H1 (cell line): ENCODE measurements around the gene MALT1. TPM values are rescaled to one million over a fixed set of nuclear protein-coding genes. Genes with fewer than 3 reads are reported as not detected.
A peak's percentile ranks its signal among the peaks of the same experiment; 100 is the strongest.

ENCODE experiments used
- CTCF ChIA-PET: fragments of 300-600 bp; sonication (Branson Sonifier 250); formaldehyde crosslinking; loops from one replicate; lab custom pipeline; 2021; ENCODE audit not compliant: partially characterized antibody; lab: Charles Lee
- POLR2A ChIA-PET: fragments of 300-600 bp; sonication (Branson Sonifier 250); formaldehyde crosslinking; loops from one replicate; lab custom pipeline; 2021; ENCODE audit warnings: inconsistent platforms; ENCODE audit not compliant: partially characterized antibody; lab: Charles Lee
- DNase-seq, 2 experiments: peaks; one replicate each; pipeline versions ENCODE4 v3.0.0 to v3.0.0-alpha.2; 2010 to 2022; ENCODE audit warnings: low spot score in 2 of 2, low read depth in 1 of 2, mixed read lengths in 1 of 2
- FAIRE-seq: peaks from 2 replicates; lab custom pipeline; 2011; peaks lifted over from hg19 to GRCh38; lab: Jason Lieb, UNC
- H2AFZ ChIP-seq: 2 replicates; pipeline ENCODE4 v1.8.1; 2012; ENCODE audit warnings: low read length, inconsistent platforms
- H2AK5ac ChIP-seq: 2 replicates; pipeline ENCODE4 v1.6.1; 2013; ENCODE audit warnings: low read depth, low read length
- H2BK120ac ChIP-seq: replicated peaks from 2 replicates; pipeline ENCODE3; 2013; ENCODE audit warnings: low read depth, low read length, inconsistent platforms
- H2BK12ac ChIP-seq: 2 replicates; pipeline ENCODE4 v1.6.1; 2013; ENCODE audit warnings: low read depth, low read length
- H2BK15ac ChIP-seq: 2 replicates; pipeline ENCODE4 v1.6.1; 2013; ENCODE audit warnings: low read length
- H2BK20ac ChIP-seq: 2 replicates; pipeline ENCODE4 v1.6.1; 2013; ENCODE audit warnings: low read length
- H2BK5ac ChIP-seq: 2 replicates; pipeline ENCODE4 v1.6.1; 2013; ENCODE audit warnings: low read depth, low read length
- H3K14ac ChIP-seq: 2 replicates; pipeline ENCODE4 v1.6.1; 2013; ENCODE audit warnings: inconsistent platforms; ENCODE audit not compliant: insufficient read length
- H3K18ac ChIP-seq: 2 replicates; pipeline ENCODE4 v1.6.1; 2013; ENCODE audit warnings: low read length; ENCODE audit errors: extremely low read depth
- H3K23ac ChIP-seq: 2 replicates; pipeline ENCODE4 v1.6.1; 2013; ENCODE audit warnings: inconsistent platforms; ENCODE audit not compliant: insufficient read length
- H3K23me2 ChIP-seq: 2 replicates; pipeline ENCODE4 v1.6.1; 2013; ENCODE audit warnings: low read depth, low read length
- H3K27ac ChIP-seq: 2 replicates; pipeline ENCODE4 v1.6.1; 2011; ENCODE audit warnings: low read depth, low read length, inconsistent platforms
- H3K27me3 ChIP-seq, 4 experiments: replicated peaks in 1 of 4; 1 replicate in 1 of 4; 2 replicates in 3 of 4; pipeline versions ENCODE4 v1.6.1 to v1.8.1; 2011 to 2013; ENCODE audit warnings: low read length in 3 of 4, mild to moderate bottlenecking in 3 of 4, inconsistent platforms in 2 of 4, mixed read lengths in 2 of 4, moderate library complexity in 1 of 4; ENCODE audit not compliant: control insufficient read depth in 3 of 4, insufficient read depth in 3 of 4; ENCODE audit errors: extremely low read depth in 1 of 4
- H3K36me3 ChIP-seq, 4 experiments: 2 replicates each; pipeline versions ENCODE4 v1.6.1 to v1.8.1; 2011 to 2013; ENCODE audit warnings: mild to moderate bottlenecking in 4 of 4, low read length in 3 of 4, moderate library complexity in 2 of 4, control low read depth in 1 of 4, inconsistent platforms in 1 of 4; ENCODE audit not compliant: insufficient read depth in 4 of 4, control insufficient read depth in 2 of 4
- H3K4ac ChIP-seq: replicated peaks from 2 replicates; pipeline ENCODE3; 2013; ENCODE audit warnings: low read length, low read depth, mixed read lengths, inconsistent platforms; ENCODE audit not compliant: insufficient read length
- H3K4me1 ChIP-seq, 4 experiments: replicated peaks in 1 of 4; 1 replicate in 1 of 4; 2 replicates in 3 of 4; pipeline versions ENCODE4 v1.6.1 to v1.8.1; 2011 to 2013; ENCODE audit warnings: low read length in 3 of 4, inconsistent platforms in 2 of 4, mixed read lengths in 1 of 4; ENCODE audit not compliant: insufficient read depth in 4 of 4, control insufficient read depth in 3 of 4
- H3K4me2 ChIP-seq, 2 experiments: 2 replicates each; pipeline versions ENCODE4 v1.6.1 to v1.8.1; 2011 to 2013; ENCODE audit warnings: low read depth in 2 of 2, low read length in 2 of 2, control low read depth in 1 of 2, inconsistent platforms in 1 of 2, mild to moderate bottlenecking in 1 of 2; ENCODE audit not compliant: insufficient read depth in 1 of 2
- H3K4me3 ChIP-seq, 4 experiments: fragments of 200-600, 300-600 bp in 1 of 4; sonication (generic), shearing (Covaris generic), sonication (Bioruptor Twin) in 1 of 4; 2 replicates each; pipeline versions ENCODE4 v1.5.1 to v1.8.1; 2011 to 2016; ENCODE audit warnings: low read length in 4 of 4, low read depth in 3 of 4, control low read depth in 2 of 4, inconsistent platforms in 2 of 4, mild to moderate bottlenecking in 2 of 4, mixed read lengths in 1 of 4, moderate library complexity in 1 of 4; ENCODE audit not compliant: insufficient read depth in 2 of 4; ENCODE audit errors: extremely low read depth in 1 of 4
- H3K56ac ChIP-seq: replicated peaks from 2 replicates; pipeline ENCODE3; 2013; ENCODE audit warnings: low read depth, mild to moderate bottlenecking, mixed read lengths, low read length, inconsistent platforms; ENCODE audit not compliant: insufficient read length
- H3K79me1 ChIP-seq: 2 replicates; pipeline ENCODE4 v1.6.1; 2013; ENCODE audit warnings: low read depth, low read length, control low read depth
- H3K79me2 ChIP-seq, 2 experiments: 2 replicates each; pipeline versions ENCODE4 v1.6.1 to v1.8.1; 2012 to 2013; ENCODE audit warnings: low read length in 2 of 2, mild to moderate bottlenecking in 2 of 2, inconsistent platforms in 1 of 2; ENCODE audit not compliant: insufficient read depth in 2 of 2, control insufficient read depth in 1 of 2
- H3K9ac ChIP-seq, 4 experiments: replicated peaks in 1 of 4; 1 replicate in 1 of 4; 2 replicates in 3 of 4; pipeline versions ENCODE4 v1.6.1 to v1.8.1; 2011 to 2013; ENCODE audit warnings: low read depth in 3 of 4, low read length in 3 of 4, control low read depth in 2 of 4, mild to moderate bottlenecking in 2 of 4, moderate library complexity in 2 of 4, inconsistent platforms in 1 of 4; ENCODE audit errors: extremely low read depth in 1 of 4
- H3K9me3 ChIP-seq, 2 experiments: 2 replicates each; pipeline versions ENCODE4 v1.6.1 to v1.8.1; 2012 to 2013; ENCODE audit warnings: mild to moderate bottlenecking in 2 of 2, moderate library complexity in 2 of 2, control low read depth in 1 of 2, inconsistent platforms in 1 of 2, low read depth in 1 of 2, low read length in 1 of 2, mixed read lengths in 1 of 2; ENCODE audit not compliant: insufficient read depth in 2 of 2
- H4K20me1 ChIP-seq, 2 experiments: replicated peaks in 1 of 2; 2 replicates each; pipeline versions ENCODE3 to v1.8.1; 2011 to 2013; ENCODE audit warnings: inconsistent platforms in 2 of 2, low read length in 2 of 2, mild to moderate bottlenecking in 1 of 2; ENCODE audit not compliant: insufficient read depth in 2 of 2, control insufficient read depth in 1 of 2
- H4K5ac ChIP-seq: 2 replicates; pipeline ENCODE4 v1.6.1; 2013; ENCODE audit warnings: low read length, low read depth, mixed read lengths, inconsistent platforms; ENCODE audit not compliant: insufficient read length
- H4K8ac ChIP-seq: 2 replicates; pipeline ENCODE4 v1.8.0; 2013; ENCODE audit warnings: mild to moderate bottlenecking, moderate library complexity, low read length, inconsistent platforms; ENCODE audit not compliant: insufficient read depth; ENCODE audit errors: extremely low read depth
- H4K91ac ChIP-seq: replicated peaks from 2 replicates; pipeline ENCODE3; 2013; ENCODE audit warnings: low read length, mixed read lengths, inconsistent platforms; ENCODE audit not compliant: insufficient read length
- KDM1A ChIP-seq: fragments of 200-600, 300-600 bp; sonication (generic); IDR thresholded peaks from 2 replicates; pipeline ENCODE4 v1.7.1; 2016; ENCODE audit warnings: mild to moderate bottlenecking, low read length, borderline replicate concordance
- WGBS, 2 experiments: shearing (Covaris generic) in 1 of 2; methylation state at CpG; one replicate each; pipeline versions ENCODE4 v1.1.6 to v1.1.7; 2013 to 2015; ENCODE audit warnings: low lambda C conversion rate in 2 of 2, mixed read lengths in 2 of 2, inconsistent platforms in 1 of 2, low coverage in 1 of 2, missing lambda C conversion rate in 1 of 2; ENCODE audit not compliant: insufficient replicate concordance in 2 of 2, insufficient coverage in 1 of 2, insufficient read length in 1 of 2; ENCODE audit errors: extremely low coverage in 1 of 2, missing lambda C conversion rate in 1 of 2; 5-methylcytosine and 5-hydroxymethylcytosine counted together
- polyA plus RNA-seq, 7 experiments: library from polyadenylated mRNA; depleted of rRNA in 3 of 7; stranded (reverse) in 5 of 7; unstranded in 2 of 7; fragments of >200 nt in 5 of 7; fragments of 200-250 nt in 2 of 7; gene quantifications; 1 replicate in 5 of 7; 2 replicates in 1 of 7; 4 replicates in 1 of 7; pipeline versions ENCODE4 v1.2.1 to v1.2.3, GENCODE V29; 2011 to 2013; ENCODE audit warnings: missing spikeins in 2 of 7, mixed read lengths in 2 of 7
- total RNA-seq: library from RNA; stranded (reverse); fragmentation: NEBNext Ultra II Directional; extraction: Animal tissue kit (Norgen Biotek cat#: 25700); gene quantifications from 2 replicates; pipeline ENCODE4 v1.2.1, GENCODE V29; 2021

Gene MALT1
- total and polyA plus RNA-seq, 2 of the 8 experiments (the other 6 are each of a cell fraction or from before 2014, with no cell fraction given): 10.7 to 25.9 TPM

DNA sequence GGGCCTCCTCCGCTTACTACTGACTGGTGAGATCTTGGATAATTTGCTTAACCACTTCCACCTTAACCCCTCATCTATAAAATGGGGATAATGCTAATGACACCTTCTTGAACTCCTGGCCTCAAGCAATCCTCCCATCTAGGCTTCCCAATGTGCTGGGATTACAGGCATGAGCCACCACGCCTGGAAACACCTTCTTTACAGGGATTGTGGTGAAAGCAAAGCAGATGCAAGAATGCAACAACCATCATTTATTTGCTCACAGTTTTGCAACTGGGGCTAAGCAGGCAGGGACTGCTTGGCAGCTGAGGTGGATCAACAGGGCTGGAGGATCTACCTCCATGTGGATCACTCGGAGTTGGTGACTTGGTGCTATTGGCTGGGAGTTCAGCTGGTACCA is 117.2 kb downstream of the MALT1 start:
- WGBS, 2 experiments: 100% methylated on average over 3 of the region's 3 CpGs; no CpG with 5 or more reads in 1 of the 2 experiments
- peak overlapping the region; percentile 50 for H3K4ac ChIP-seq
- peak overlapping the region; percentile 6; the same call in 1 of the 2 replicates for H2BK5ac ChIP-seq
- no peak overlapping the region; a peak in 1 of 7 replicates for H3K9ac ChIP-seq
- H2BK120ac ChIP-seq: peak overlapping the region; percentile 26
- peak overlapping the region; percentile 66; the same call in 1 of the 2 replicates for H2AK5ac ChIP-seq
- peak overlapping the region; percentile 58 for H4K91ac ChIP-seq
- DNase-seq (no peak), FAIRE-seq (no peak)
- H3K79me1 ChIP-seq: no peaks in the 10 kb centered on the region
- H3K23me2 ChIP-seq: no peaks in the 10 kb centered on the region
- peaks cover 4 to 17% (median 12%) of the 10 kb centered on the region in 4 experiments for H3K4me1 ChIP-seq
- H3K27me3 ChIP-seq: no peaks in the 10 kb centered on the region
- H2AFZ ChIP-seq: no peak overlapping the region
- H4K20me1 ChIP-seq: no peaks in the 10 kb centered on the region
- H3K14ac ChIP-seq: no peak overlapping the region
- no peak overlapping the region for H3K4me2 ChIP-seq
- ChIA-PET POLR2A (interaction anchor here (0.8 to 5.8 kb wide), 6 partner anchors 75 to 108 kb away, joined by 3 to 32 read pairs (median 5); partner anchors contain the start of gene ZNF532), CTCF (interaction anchor here (0.7 to 1.4 kb wide), 5 partner anchors 10 to 267 kb away, joined by 3 to 4 read pairs (median 3); no protein-coding TSS in a partner anchor)
- no peaks in the 10 kb centered on the region for H3K79me2 ChIP-seq
- no peak for TF ChIP-seq KDM1A
- H3K9me3 ChIP-seq: no peaks in the 10 kb centered on the region
- no peak overlapping the region for H3K4me3 ChIP-seq
- no peak overlapping the region; the same call in 1 of the 2 replicates for H2BK12ac ChIP-seq
- H3K36me3 ChIP-seq: no peaks in the 10 kb centered on the region
- no peak overlapping the region; the same call in 1 of the 2 replicates for H2BK20ac ChIP-seq
- H3K27ac ChIP-seq: no peak overlapping the region
- H4K5ac ChIP-seq: no peak overlapping the region
- no peak overlapping the region for H3K56ac ChIP-seq
- H2BK15ac ChIP-seq: peak overlapping the region; percentile 62
- H3K23ac ChIP-seq: no peak overlapping the region
- no peak overlapping the region; the same call in 1 of the 2 replicates for H4K8ac ChIP-seq
- H3K18ac ChIP-seq: peak overlapping the region; percentile 5; the same call in 1 of the 2 replicates
